HG02884 (cell line): Measurements from ENCODE around the gene GALNT16.

Experiments
- ATAC-seq: cut with Tn5 transposase; IDR thresholded peaks from one replicate; pipeline ENCODE4 v1.9.1; 2021; ENCODE audit warnings: mild to moderate bottlenecking, moderate library complexity; ENCODE audit not compliant: unreplicated experiment

GALNT16 gene

DNA sequence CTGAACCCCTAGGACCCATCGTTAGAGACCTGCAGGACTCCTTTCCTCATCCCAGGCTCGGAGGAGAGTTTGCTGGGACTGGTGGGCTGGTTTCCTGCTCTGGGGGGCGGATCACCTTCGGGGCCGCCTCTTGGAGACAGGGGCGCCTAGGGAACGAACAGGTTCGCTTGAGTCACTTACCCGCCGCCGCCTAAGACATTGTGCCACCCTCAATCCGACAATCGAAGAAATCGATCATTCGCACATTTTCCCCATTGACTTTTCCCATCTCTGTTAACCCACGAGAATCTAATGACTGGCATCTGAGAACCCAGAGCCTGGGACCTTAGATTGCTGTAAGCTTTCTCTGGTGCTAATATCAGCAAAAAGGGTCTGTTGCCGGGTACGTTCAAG, 138.9 kb downstream of the GALNT16 start:
- ATAC-seq = no peak

DNA sequence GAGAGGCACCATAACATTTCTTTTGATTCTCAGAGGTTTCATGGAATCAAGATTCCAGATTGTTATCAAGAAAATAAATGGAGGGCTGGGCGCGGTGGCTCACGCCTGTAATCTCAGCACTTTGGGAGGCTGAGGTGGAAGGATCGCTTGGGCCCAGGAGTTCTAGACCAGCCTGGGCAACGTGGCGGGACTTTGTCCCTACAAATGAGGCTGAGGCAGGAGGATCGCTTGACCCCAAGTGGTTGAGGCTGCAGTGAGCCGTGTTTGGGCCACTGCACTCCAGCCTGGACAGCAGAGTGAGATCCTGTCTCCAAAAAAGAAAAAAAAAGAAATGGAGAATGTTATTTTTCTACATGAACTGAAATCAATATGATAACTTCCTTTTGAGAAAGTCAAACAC, 139.8 kb downstream of the GALNT16 start:
- no peak for ATAC-seq

DNA sequence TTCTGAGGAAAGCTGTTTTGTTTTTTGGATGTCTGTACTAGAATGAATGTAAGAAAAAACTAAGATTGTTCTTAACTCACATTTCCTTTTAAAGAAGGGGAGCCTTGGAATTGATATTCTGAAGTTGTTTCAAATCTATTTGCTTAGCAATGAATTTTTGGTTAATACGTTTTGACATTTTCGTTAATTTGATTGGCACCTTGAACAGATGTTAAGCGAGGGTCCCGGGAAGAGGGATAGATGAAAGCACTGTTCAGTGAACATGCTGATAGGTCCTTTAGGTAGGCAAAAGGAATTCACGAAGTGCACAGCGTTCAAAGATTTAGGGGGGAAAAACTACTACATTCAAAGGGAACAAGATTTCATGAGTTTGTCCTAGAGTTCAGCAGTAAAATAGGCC, 140.2 kb downstream of the GALNT16 start:
- ATAC-seq = no peak

DNA sequence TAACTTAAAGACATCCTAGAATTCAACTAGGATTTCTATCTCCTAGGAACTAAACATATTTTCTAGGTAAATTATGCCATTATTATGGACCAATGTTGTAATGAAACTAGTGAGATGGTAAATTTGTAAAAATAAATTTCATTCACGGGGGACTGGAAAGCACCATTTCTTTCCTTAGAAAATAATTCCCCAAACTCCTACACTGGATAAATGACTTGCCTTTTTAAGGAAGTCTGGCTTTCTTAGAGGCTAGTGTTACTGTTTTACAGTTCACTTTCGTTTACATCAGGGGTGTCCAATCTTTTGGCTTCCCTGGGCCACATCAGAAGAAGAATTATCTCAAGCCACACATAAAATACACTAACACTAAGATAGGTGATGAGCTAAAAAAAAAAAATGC, 141.9 kb downstream of the GALNT16 start:
- ATAC-seq = no peak

DNA sequence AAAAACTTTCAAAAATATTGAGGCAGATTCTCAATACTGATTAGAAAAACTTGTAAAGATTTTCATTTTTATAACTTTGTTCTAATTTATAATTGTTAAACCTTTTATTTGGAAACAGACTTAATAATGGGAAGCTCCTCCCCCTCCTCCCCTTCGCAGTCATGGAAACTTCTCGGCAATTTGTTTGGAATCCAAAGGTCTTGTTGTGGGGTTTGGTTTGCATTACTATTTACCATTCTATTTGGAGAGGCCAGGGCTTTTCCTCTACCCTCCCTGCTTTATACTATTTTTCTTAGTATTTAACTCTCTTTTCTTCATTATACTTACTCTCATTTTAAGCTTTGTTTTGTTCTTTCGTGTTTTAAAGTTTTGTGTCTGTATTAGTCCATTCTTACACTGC, 144.5 kb downstream of the GALNT16 start:
- no peak for ATAC-seq

DNA sequence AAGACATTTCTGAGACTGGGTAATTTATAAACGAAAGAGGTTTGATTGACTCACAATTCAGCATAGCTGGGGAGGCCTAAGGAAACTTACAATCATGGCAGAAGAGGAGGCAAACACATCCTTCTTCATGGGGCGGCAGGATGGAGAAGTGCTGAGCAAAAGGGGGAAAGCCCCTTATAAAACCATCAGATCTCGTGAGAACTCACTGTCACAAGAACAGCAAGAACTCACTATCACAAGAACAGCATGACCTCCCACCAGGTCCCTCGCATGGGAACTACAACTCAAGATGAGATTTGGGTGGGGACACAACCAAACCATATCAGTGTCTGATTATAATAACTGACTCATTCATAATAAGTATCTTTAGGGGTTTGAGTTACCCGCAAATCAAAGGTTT, 144.9 kb downstream of the GALNT16 start:
- ATAC-seq = no peak

DNA sequence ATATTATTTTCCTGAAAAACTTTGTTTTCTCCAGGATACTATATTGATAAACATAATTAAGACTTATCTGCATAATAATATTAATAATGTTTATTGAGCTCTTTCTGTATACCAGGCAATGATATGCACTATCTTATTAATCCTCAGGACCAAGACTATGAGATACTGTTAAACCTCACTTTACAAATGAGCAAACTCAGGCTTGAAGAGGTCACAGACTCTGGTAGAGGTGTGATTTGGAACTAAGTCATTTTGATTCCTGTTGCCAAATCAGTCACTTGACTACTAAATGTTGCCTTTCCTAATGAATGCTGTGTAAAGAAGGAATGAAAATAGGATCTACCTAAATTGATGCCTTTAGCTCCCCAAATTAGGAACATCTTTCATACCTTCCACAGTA, 145.8 kb downstream of the GALNT16 start:
- no peak for ATAC-seq
